ENCODE measurements around the gene PARD3B. TPM values are rescaled to one million over a fixed set of nuclear protein-coding genes. Genes with fewer than 3 reads are reported as not detected.

PARD3B gene
- total RNA-seq, 1 experiment from 2014 or later: 10.1 TPM

GRCh38 chr2:205361272-205361671, 816.0 kb downstream of the PARD3B start:
- H3K4me1 Mint-ChIP-seq (ENCODE audit: low read depth, unreplicated experiment): no peaks in the 10 kb centered on the region
- CTCF ChIA-PET: no interaction called here
- no peaks in the 10 kb centered on the region for H3K36me3 Mint-ChIP-seq (ENCODE audit: insufficient read depth, unreplicated experiment)
- no peaks in the 10 kb centered on the region for H3K27me3 Mint-ChIP-seq (ENCODE audit: unreplicated experiment)
- no TSS peak for BruUV-seq (replicated peaks)
- no peak for DNase-seq
- no peaks in the 10 kb centered on the region for H3K9me3 Mint-ChIP-seq (ENCODE audit: low read depth, unreplicated experiment)
- H3K4me3 Mint-ChIP-seq (ENCODE audit: low read depth, unreplicated experiment): no peak overlapping the region
- no peak overlapping the region for H3K27ac Mint-ChIP-seq (ENCODE audit: unreplicated experiment)
- intact Hi-C loops (cut with micrococcal nuclease; ENCODE audit: unreplicated experiment): no loop called here
- no peak for TF ChIP-seq CTCF (IDR thresholded peaks at IDR 0.05; ENCODE audit: unreplicated experiment)

GRCh38 chr2:205361970-205362369, 816.7 kb downstream of the PARD3B start:
- Mint-ChIP-seq H3K27ac (ENCODE audit: unreplicated experiment) (no peak overlapping the region), H3K36me3 (ENCODE audit: insufficient read depth, unreplicated experiment) (no peaks in the 10 kb centered on the region), H3K27me3 (ENCODE audit: unreplicated experiment) (no peaks in the 10 kb centered on the region), H3K4me3 (ENCODE audit: low read depth, unreplicated experiment) (no peak overlapping the region), H3K9me3 (ENCODE audit: low read depth, unreplicated experiment) (no peaks in the 10 kb centered on the region), H3K4me1 (ENCODE audit: low read depth, unreplicated experiment) (no peaks in the 10 kb centered on the region)
- no peak for DNase-seq
- no TSS peak for BruUV-seq (replicated peaks)
- intact Hi-C loops (cut with micrococcal nuclease; ENCODE audit: unreplicated experiment): no loop called here
- CTCF ChIA-PET: no interaction called here
- TF ChIP-seq CTCF (IDR thresholded peaks at IDR 0.05; ENCODE audit: unreplicated experiment): no peak

GRCh38 chr2:205364261-205364660, 819.0 kb downstream of the PARD3B start:
- no peaks in the 10 kb centered on the region for H3K9me3 Mint-ChIP-seq (ENCODE audit: low read depth, unreplicated experiment)
- CTCF ChIA-PET: no interaction called here
- DNase-seq: no peak
- no peaks in the 10 kb centered on the region for H3K36me3 Mint-ChIP-seq (ENCODE audit: insufficient read depth, unreplicated experiment)
- H3K4me1 Mint-ChIP-seq (ENCODE audit: low read depth, unreplicated experiment): no peaks in the 10 kb centered on the region
- no peak overlapping the region for H3K4me3 Mint-ChIP-seq (ENCODE audit: low read depth, unreplicated experiment)
- intact Hi-C loops (cut with micrococcal nuclease; ENCODE audit: unreplicated experiment): no loop called here
- no peaks in the 10 kb centered on the region for H3K27me3 Mint-ChIP-seq (ENCODE audit: unreplicated experiment)
- no TSS peak for BruUV-seq (replicated peaks)
- no peak for TF ChIP-seq CTCF (IDR thresholded peaks at IDR 0.05; ENCODE audit: unreplicated experiment)
- H3K27ac Mint-ChIP-seq (ENCODE audit: unreplicated experiment): no peak overlapping the region

- no TSS peak for BruUV-seq (replicated peaks)
- Mint-ChIP-seq H3K9me3 (ENCODE audit: low read depth, unreplicated experiment) (no peaks in the 10 kb centered on the region), H3K36me3 (ENCODE audit: insufficient read depth, unreplicated experiment) (no peaks in the 10 kb centered on the region), H3K4me1 (ENCODE audit: low read depth, unreplicated experiment) (no peaks in the 10 kb centered on the region), H3K27ac (ENCODE audit: unreplicated experiment) (no peak overlapping the region), H3K27me3 (ENCODE audit: unreplicated experiment) (no peaks in the 10 kb centered on the region), H3K4me3 (ENCODE audit: low read depth, unreplicated experiment) (no peak overlapping the region)
- TF ChIP-seq CTCF (IDR thresholded peaks at IDR 0.05; ENCODE audit: unreplicated experiment): no peak
- intact Hi-C loops (cut with micrococcal nuclease; ENCODE audit: unreplicated experiment): no loop called here
- DNase-seq: no peak
- CTCF ChIA-PET: no interaction called here
These were observed 821.2 kb downstream of the PARD3B start for GRCh38 chr2:205366336-205367060.
